OCI-LY7 (cell line): ENCODE results near the gene LONP2. TPM values are rescaled to one million over a fixed set of nuclear protein-coding genes. Genes with fewer than 3 reads are reported as not detected.

Experiments
- BruUV-seq: library from RNA; stranded (reverse); fragments of 400-500 nt; replicated peaks from 2 replicates; lab custom pipeline; 2021; lab: Mats Ljungman, UMichigan
- CTCF ChIA-PET: fragments of 300-600 bp; sonication (Branson Sonifier 250); formaldehyde crosslinking; loops from one replicate; lab custom pipeline; 2022; ENCODE audit warnings: antibody characterized with exemption; ENCODE audit not compliant: unreplicated experiment; lab: Charles Lee
- POLR2A ChIA-PET: fragments of 300-600 bp; sonication (Branson Sonifier 250); formaldehyde crosslinking; loops from one replicate; lab custom pipeline; 2022; ENCODE audit warnings: antibody characterized with exemption; lab: Charles Lee
- DNase-seq: peaks from one replicate; pipeline ENCODE4 v3.0.0-alpha.2; 2015; ENCODE audit warnings: low spot score
- H2AFZ ChIP-seq: fragments of 200-600 bp; sonication (generic), shearing (Covaris generic); 2 replicates; pipeline ENCODE4 v1.6.1; 2014; ENCODE audit warnings: mild to moderate bottlenecking, antibody characterized with exemption, low read length, moderate library complexity
- H3K27ac ChIP-seq: fragments of 200-600 bp; sonication (generic); 2 replicates; pipeline ENCODE4 v1.5.1; 2014; ENCODE audit warnings: mixed run types, low read depth, mild to moderate bottlenecking, moderate library complexity, low read length, inconsistent platforms; ENCODE audit not compliant: poor library complexity, severe bottlenecking
- H3K36me3 ChIP-seq: fragments of 200-600 bp; sonication (generic); 2 replicates; pipeline ENCODE4 v1.6.1; 2014; ENCODE audit warnings: mild to moderate bottlenecking, antibody characterized with exemption, low read length, moderate library complexity, mixed read lengths; ENCODE audit not compliant: insufficient read depth
- H3K4me1 ChIP-seq: fragments of 200-600 bp; sonication (generic); 2 replicates; pipeline ENCODE4 v1.5.1; 2014; ENCODE audit warnings: mild to moderate bottlenecking, low read length; ENCODE audit not compliant: insufficient read depth, poor library complexity, severe bottlenecking
- H3K4me2 ChIP-seq: fragments of 200-600 bp; sonication (generic); 2 replicates; pipeline ENCODE4 v1.6.1; 2014; ENCODE audit warnings: mild to moderate bottlenecking, low read length
- H3K4me3 ChIP-seq: fragments of 200-600 bp; sonication (generic); 2 replicates; pipeline ENCODE4 v1.5.1; 2014; ENCODE audit warnings: mild to moderate bottlenecking, low read depth, low read length; ENCODE audit not compliant: poor library complexity, severe bottlenecking
- H3K79me2 ChIP-seq: fragments of 200-600 bp; sonication (generic); 2 replicates; pipeline ENCODE4 v1.6.1; 2016; ENCODE audit warnings: low read depth, mild to moderate bottlenecking, low read length, moderate library complexity, mixed read lengths; ENCODE audit not compliant: insufficient read depth
- H3K9me2 ChIP-seq: fragments of 200-600 bp; sonication (generic); 2 replicates; pipeline ENCODE4 v1.6.1; 2016; ENCODE audit warnings: mild to moderate bottlenecking, low read length, mixed read lengths; ENCODE audit not compliant: insufficient read depth
- H3K9me3 ChIP-seq: fragments of 200-600 bp; sonication (generic); 2 replicates; pipeline ENCODE4 v1.6.1; 2014; ENCODE audit warnings: mild to moderate bottlenecking, mixed run types, low read length, mixed read lengths
- H4K20me1 ChIP-seq: fragments of 200-600 bp; sonication (generic); 2 replicates; pipeline ENCODE4 v1.6.1; 2014; ENCODE audit warnings: mild to moderate bottlenecking, antibody characterized with exemption, low read length, moderate library complexity, mixed read lengths; ENCODE audit not compliant: insufficient read depth
- EZH2phosphoT487 ChIP-seq: fragments of 200-600 bp; sonication (generic); IDR thresholded peaks from 2 replicates; pipeline ENCODE4 v1.6.1; 2018; ENCODE audit warnings: low read depth, borderline replicate concordance, mild to moderate bottlenecking, mixed run types, antibody characterized with exemption, low read length, moderate library complexity, mixed read lengths
- intact Hi-C: fragments of 100-400 bp; cut with micrococcal nuclease; formaldehyde crosslinking; loops from one replicate; pipeline ENCODE4 v1.10.0; 2022; ENCODE audit not compliant: unreplicated experiment
- total RNA-seq, 2 experiments: library from RNA; depleted of rRNA in 1 of 2; stranded (reverse); fragments of >200 nt in 1 of 2; shearing (Covaris generic) in 1 of 2; gene quantifications; 2 replicates each; pipeline ENCODE4 v1.2.3, GENCODE V29; 2014 to 2022
- TF ChIP-seq, protein P1 (sequence below): fragments of 200-600 bp; sonication (generic); conservative IDR thresholded peaks from 2 replicates; pipeline ENCODE4 v1.5.1; 2014; ENCODE audit warnings: mild to moderate bottlenecking, antibody characterized with exemption, low read length, moderate library complexity, mixed read lengths

The LONP2 gene
- total RNA-seq, 2 experiments from 2014 or later = 13.0 to 23.3 TPM

DNA sequence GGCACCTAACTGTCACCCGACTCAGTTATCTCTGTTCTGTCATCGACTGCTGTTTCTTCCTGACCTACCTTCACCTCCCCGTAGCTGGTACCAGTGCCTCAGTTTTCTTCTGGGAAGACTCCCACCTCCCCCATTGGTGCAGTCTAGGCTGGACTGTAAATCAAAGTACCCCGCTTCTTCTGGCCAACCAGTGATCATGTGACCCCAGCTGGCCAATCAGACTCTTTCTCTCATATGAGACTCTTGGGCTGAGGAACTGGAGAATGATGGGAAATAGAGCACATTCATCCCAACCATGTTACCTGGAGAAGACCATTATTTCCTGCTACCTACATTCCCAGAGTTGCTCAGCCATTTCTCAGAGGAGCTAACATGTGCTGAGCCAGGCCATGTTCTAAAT is 20.6 kb upstream of the LONP2 start:
- H4K20me1 ChIP-seq = no peaks in the 10 kb centered on the region
- TF ChIP-seq EZH2phosphoT487 = no peak
- TF ChIP-seq, protein P1, sequence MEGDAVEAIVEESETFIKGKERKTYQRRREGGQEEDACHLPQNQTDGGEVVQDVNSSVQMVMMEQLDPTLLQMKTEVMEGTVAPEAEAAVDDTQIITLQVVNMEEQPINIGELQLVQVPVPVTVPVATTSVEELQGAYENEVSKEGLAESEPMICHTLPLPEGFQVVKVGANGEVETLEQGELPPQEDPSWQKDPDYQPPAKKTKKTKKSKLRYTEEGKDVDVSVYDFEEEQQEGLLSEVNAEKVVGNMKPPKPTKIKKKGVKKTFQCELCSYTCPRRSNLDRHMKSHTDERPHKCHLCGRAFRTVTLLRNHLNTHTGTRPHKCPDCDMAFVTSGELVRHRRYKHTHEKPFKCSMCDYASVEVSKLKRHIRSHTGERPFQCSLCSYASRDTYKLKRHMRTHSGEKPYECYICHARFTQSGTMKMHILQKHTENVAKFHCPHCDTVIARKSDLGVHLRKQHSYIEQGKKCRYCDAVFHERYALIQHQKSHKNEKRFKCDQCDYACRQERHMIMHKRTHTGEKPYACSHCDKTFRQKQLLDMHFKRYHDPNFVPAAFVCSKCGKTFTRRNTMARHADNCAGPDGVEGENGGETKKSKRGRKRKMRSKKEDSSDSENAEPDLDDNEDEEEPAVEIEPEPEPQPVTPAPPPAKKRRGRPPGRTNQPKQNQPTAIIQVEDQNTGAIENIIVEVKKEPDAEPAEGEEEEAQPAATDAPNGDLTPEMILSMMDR = no peak
- CTCF ChIA-PET = no interaction called here
- POLR2A ChIA-PET = interaction anchor here (0.6 kb wide), 1 partner anchor 58 kb away, joined by 3 read pairs; no protein-coding TSS in a partner anchor
- intact Hi-C loops = no loop called here
- no peak for DNase-seq
- BruUV-seq = no TSS peak
- no peaks in the 10 kb centered on the region for H3K9me3 ChIP-seq
- no peaks in the 10 kb centered on the region for H3K36me3 ChIP-seq
- H3K4me2 ChIP-seq = no peak overlapping the region
- no peaks in the 10 kb centered on the region for H3K79me2 ChIP-seq
- H3K9me2 ChIP-seq = 0 out of 2 replicates have a peak, but pooled peaks cover 3% of the 10 kb centered on the region
- no peak overlapping the region for H3K27ac ChIP-seq
- no peak overlapping the region for H3K4me3 ChIP-seq
- H2AFZ ChIP-seq = no peak overlapping the region
- H3K4me1 ChIP-seq = no peaks in the 10 kb centered on the region

DNA sequence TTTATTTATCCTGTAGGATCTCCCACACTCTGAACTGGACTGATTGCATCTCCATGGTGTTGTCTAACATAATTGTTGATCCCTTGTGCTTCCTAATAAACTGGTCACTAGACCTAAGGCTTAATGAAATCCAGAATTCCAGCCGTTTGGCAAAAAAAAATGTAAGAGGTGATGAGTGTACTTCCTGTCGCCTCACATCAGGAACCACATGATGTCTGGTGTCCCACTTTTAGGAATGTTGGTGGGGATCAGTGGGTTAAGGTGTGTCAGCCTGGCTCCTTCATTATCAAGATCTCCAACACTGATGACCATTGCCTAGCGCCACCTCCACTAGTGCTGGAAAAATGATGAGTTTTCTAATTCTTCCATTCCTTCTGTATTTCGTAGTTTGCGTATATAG is 18.6 kb upstream of the LONP2 start:
- no TSS peak for BruUV-seq
- Histone ChIP-seq H3K4me3 (no peak overlapping the region), H3K9me3 (no peaks in the 10 kb centered on the region), H3K36me3 (no peaks in the 10 kb centered on the region), H3K79me2 (no peaks in the 10 kb centered on the region), H2AFZ (no peak overlapping the region), H4K20me1 (no peaks in the 10 kb centered on the region), H3K9me2 (0 out of 2 replicates have a peak, but pooled peaks cover 3% of the 10 kb centered on the region), H3K4me2 (no peak overlapping the region), H3K4me1 (no peaks in the 10 kb centered on the region), H3K27ac (no peak overlapping the region)
- intact Hi-C loops = no loop called here
- TF ChIP-seq EZH2phosphoT487 = no peak
- TF ChIP-seq, protein P1 = no peak
- ChIA-PET POLR2A (interaction anchor here (0.6 kb wide), 1 partner anchor 14 kb away, joined by 4 read pairs; no protein-coding TSS in a partner anchor), CTCF (no interaction called here)
- DNase-seq = no peak

- CTCF ChIA-PET = no interaction called here
- no TSS peak for BruUV-seq
These were observed 12.2 kb upstream of the LONP2 start for GRCh38 chr16:48231727-48232492.

More at GRCh38 chr16:48231727-48232492, 12.2 kb upstream of the LONP2 start:
- no peaks in the 10 kb centered on the region for H3K9me2 ChIP-seq
- no peaks in the 10 kb centered on the region for H3K9me3 ChIP-seq
- intact Hi-C loops = loop anchor here (2.0 to 10.0 kb wide), 2 partner anchors 293 to 391 kb away; no protein-coding TSS in a partner anchor
- DNase-seq = peak; percentile 19
- no peak overlapping the region for H3K4me2 ChIP-seq
- TF ChIP-seq, protein P1 = peak; percentile 64
- no peak for TF ChIP-seq EZH2phosphoT487
- H2AFZ ChIP-seq = no peak overlapping the region
- H3K79me2 ChIP-seq = no peaks in the 10 kb centered on the region
- no peak overlapping the region for H3K4me3 ChIP-seq
- H4K20me1 ChIP-seq = no peaks in the 10 kb centered on the region
- H3K4me1 ChIP-seq = no peaks in the 10 kb centered on the region
- H3K36me3 ChIP-seq = no peaks in the 10 kb centered on the region
- POLR2A ChIA-PET = interaction anchor here (0.7 to 1.0 kb wide), 2 partner anchors 14 to 823 kb away, joined by 3 to 5 read pairs; no protein-coding TSS in a partner anchor
- H3K27ac ChIP-seq = no peak overlapping the region
